Measurements from ENCODE around the gene CPLX1.

CPLX1 gene

DNA sequence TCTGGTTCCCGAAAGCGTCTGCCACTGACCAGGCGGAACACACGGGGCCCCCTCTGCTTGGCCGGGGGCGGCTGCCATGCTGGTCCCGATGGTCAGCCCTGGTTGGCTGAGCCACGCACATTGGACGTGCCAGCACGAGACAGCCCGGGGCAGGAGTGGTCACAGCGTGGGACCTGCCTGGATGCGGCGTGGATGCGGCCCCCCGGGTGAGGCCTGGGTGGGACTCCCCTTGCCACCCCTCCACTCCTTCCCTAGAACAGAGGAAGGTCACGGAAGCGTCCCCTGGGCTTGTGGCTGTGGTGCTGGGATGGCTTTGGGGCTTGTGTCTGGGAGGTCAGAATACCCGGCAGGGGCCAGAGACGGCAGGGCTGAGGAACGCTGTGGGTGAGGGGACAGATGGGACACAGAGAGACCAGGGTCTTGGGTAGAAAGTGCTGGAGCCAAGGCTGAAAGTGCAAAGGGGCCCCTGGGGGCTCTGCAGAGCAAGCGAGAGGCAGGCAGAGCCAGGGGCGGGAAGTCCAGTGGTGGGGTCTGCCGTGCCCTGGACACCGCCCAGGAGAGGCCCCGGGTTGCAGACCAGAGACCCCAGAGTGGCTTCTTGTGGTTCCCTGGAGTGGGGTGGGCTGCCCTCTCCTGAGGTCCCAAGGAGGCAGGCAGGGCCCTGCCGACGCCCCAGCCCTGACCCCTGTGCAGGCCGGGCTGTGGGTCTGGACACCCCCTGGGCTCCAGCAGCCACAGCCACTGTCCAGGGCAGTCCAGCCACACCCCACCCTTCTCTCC lies 8.6 kb upstream of the CPLX1 start:
- no peak for FAIRE-seq
- no peak for DNase-seq (ENCODE audit: insufficient read length, low spot score)

DNA sequence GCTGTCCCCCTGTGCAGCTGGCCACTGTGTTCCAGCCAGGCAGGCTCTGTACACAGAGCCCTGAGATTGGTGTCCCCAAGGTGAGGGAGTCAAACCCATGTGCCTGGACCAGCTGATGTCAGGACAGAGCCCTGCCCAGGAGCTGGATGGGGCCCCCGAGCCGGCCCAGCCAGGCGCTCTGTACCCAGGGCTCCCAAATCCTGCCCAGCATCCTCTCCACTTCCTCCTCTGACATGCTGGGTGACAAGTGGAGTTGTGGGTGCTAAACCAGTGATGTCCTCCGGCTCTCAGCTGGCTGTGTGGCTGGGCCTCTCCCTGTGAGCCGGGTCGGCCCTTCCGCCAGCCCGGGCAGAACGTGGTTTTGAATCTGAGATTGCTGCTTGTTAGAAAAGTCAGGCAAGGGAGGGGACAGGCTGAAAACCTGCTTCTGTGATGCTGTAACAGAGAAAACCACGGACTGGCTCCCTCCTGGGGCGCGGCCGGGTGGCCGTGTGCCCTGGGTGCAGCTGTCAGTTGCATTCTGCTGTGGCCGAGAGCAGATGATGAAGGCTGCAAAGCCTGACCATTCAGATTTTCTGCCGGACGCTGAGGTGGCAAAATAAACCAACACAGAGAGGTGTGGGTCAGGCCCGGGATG lies 7.9 kb upstream of the CPLX1 start:
- FAIRE-seq (no peak), DNase-seq (ENCODE audit: insufficient read length, low spot score) (no peak)

DNA sequence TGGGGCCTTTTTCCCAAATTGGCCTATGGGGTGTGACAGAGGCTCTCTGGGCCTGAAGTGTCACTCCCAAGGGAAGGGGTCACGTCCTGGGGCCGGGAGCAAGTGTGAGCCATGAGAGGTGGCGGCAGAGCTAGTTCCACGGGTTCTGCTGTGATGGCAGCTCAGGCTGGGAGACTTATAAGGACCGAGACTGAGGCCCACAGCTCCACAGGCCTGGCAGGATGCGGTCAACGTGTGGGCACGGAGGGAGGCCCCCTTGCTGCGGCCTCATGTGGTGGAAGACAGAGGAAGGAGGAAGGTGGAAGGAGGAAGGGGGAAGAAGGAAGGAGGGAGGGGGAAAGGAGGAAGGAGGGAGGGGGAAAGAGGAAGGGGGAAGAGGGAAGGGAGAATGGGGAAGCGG lies 7.2 kb upstream of the CPLX1 start:
- DNase-seq (ENCODE audit: insufficient read length, low spot score) (no peak), FAIRE-seq (no peak)

DNA sequence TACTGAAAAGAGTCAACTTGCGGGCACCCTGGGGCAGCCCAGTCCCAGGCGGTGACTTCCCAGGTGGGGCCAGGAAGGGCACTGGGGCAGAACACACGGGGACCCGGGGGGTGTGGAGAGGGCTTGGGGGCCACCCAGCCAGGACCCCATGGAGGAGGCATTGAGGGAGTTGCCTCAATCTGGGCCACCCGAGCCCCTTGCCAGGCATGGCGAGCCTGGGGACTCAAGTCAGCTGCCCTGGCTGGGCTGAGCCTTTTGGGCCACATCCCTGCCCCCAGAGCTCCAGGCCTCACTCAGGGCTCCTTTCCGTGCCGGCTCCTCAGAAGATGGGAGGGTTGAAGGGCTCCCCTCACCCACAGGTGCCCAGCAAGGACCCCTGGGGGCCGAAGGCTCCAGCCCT lies 6.6 kb upstream of the CPLX1 start:
- DNase-seq (ENCODE audit: insufficient read length, low spot score) (no peak), FAIRE-seq (no peak)

DNA sequence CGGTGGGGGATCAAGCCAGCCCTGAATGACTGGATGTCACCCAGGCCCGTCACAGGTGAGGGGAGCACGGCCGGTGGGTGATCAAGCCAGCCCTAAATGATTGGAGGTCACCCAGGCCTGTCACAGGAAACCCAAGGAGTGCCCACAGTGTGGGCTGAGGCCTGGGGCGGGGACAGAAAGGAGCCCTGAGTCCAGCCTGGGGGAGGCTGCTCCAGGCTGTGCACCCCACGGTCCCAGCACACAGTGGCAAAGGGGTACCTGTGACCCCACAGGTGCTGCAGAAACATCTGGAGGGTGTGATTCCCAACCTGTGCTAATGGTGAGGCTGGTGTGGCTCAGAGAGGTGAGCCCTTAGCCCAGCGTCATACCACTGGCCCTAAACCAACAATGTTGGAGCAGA lies 6.2 kb upstream of the CPLX1 start:
- DNase-seq (ENCODE audit: insufficient read length, low spot score) (no peak), FAIRE-seq (no peak)

DNA sequence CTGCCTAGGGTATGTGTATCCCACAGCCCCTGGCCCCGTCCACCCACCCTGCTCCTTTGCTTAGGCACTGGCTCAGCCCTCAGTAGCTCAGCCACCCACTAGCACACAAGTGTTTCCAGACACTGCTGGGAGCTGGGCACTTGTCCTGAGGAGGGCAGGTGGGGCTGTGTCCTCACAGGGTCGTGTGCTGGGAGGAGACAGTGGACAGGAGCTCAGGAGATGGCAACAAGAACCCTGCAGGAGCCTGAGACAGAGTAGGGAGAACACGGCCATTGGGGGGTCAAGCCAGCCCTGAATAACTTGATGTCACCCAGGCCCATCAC lies 5.5 kb upstream of the CPLX1 start:
- no peak for DNase-seq (ENCODE audit: insufficient read length, low spot score)
- no peak for FAIRE-seq

DNA sequence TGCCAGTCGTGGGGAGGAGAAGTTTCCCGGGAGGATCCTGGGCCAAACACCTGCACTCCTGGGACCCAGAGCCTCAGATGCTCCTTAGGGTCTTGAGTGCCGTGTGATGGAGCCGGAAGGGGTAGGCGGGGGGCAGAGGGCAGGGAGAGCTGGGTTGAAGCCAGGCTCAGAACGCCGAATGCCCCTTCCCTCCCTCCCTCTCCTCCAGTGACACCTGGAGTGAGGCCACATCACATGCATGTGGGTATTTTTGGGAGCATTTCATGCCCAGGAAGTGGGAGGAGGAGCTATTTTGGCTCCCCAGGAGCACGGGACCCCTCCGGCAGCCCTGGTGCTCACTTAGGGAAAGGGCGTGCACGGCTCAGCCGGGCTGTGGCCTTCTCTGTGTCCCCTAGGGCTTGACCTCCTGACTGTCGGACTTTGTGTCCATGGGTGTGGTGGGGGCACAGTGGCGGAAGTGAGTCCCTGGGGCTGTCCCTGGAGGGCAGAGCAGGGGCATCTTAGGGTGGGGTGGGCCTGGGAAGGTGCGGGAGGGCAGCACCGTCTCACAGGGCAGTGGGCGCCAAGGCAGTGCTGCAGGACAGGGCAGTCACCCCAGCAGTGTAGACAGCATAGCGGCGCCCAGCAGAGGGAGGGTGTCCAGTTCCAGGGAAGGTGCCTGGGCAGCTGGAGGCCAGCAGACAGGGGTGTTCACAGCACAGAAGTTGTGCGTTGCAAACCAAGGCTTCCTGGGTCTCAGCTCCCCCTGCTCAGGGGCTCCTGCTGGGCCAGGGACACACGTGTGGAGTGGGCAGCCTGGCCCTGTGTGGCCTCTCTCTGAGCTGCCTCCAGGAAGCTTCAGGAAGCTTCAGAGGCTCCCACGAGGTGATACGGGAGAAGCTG lies 4.9 kb upstream of the CPLX1 start:
- no peak for DNase-seq (ENCODE audit: insufficient read length, low spot score)
- FAIRE-seq = no peak

DNA sequence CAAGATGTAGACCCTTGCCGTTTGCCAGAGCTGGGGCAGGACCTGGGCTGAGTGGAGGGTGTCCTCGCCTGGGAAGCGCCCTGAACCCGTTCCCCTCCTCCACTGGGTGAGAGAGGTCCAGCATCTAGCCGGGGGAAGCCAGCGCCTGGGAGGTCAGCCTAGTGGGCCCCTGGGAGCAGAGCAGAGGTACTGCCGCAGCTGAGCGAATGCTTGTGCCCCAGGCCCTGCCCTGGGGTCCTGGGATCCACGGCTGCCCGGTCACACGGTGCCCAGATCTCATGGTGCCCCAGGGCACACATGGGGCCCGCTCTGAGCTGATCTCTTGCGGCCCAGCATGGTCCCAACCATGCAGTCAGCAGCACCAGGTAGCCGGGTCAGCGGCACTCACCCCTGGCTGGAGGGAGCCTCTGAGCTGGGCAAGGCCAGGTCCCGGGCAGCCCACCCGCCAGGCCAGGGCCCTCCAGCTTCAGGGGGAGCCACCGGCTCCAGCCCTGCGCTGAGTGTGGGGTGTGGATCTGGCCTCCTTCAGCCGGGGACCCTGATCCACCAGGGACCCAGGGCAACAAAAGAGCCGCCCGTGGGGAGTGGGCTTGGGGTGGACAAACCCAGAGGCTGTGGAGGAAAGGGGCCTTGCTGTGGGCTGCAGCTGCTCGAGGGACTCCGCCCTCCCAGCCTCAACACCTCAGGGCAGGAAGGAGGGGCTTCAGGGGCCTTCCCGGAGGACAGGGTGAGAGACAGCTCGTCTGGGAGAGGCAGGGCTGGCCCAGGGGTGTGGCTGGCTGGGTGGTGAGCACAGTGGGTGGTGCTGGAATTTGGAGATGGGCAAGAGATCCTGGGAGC lies 4.1 kb upstream of the CPLX1 start:
- FAIRE-seq = no peak
- no peak for DNase-seq (ENCODE audit: insufficient read length, low spot score)

DNA sequence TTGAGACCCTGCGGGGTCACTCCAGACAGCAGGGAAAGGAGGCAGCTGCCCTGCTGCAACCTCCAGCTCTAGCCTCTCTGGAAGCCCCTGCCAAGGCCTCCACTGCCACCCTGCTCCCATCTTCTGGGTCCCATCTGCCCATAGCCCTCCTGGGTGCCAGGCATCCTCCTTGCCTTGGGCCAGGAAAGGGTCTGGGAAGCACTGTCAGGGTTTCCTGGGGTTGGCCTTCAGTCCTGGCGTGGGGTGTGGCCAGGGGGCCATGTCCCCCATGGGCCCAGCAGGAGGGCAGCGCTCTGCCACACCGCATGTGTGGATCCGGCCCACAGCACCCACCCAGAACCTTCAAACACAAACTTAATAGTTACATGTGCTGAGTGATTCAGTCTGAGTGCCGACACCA lies 3.4 kb upstream of the CPLX1 start:
- DNase-seq (ENCODE audit: insufficient read length, low spot score) = no peak

DNA sequence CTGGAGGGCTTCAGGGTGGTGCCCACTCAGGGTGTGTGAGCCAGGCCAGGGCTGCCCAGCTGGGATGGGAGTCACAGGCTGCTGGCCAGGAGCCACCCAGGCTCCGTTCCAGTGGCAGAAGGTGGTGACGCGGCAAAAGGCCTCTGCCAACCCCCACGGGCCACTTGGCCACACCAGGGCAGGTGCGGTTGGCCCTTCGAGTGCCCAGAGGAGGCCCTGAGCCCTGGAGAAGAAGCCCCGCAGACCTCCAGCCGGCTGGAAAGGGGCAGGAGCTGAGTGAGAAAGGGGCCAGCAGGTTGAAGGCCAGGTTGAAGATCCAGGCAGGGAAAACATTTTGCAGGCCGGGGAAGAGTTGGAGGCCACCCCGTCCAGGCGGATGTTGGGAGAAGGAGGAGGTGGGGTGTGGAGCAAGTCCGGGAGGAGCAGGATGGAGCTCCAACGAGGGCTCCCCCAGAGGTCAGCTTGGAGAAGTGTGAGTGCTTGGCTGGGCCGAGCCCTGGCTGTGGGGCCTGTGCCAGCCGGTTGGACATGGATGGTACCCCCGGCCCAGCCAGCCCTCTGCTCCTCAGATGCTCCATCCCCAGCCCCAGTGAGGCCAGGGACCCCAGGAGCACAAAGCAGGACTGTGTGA lies 2.8 kb upstream of the CPLX1 start:
- FAIRE-seq (no peak), DNase-seq (ENCODE audit: insufficient read length, low spot score) (no peak)

More for the DNA sequence above, 3.4 kb upstream of the CPLX1 start:
- no peak for FAIRE-seq

DNA sequence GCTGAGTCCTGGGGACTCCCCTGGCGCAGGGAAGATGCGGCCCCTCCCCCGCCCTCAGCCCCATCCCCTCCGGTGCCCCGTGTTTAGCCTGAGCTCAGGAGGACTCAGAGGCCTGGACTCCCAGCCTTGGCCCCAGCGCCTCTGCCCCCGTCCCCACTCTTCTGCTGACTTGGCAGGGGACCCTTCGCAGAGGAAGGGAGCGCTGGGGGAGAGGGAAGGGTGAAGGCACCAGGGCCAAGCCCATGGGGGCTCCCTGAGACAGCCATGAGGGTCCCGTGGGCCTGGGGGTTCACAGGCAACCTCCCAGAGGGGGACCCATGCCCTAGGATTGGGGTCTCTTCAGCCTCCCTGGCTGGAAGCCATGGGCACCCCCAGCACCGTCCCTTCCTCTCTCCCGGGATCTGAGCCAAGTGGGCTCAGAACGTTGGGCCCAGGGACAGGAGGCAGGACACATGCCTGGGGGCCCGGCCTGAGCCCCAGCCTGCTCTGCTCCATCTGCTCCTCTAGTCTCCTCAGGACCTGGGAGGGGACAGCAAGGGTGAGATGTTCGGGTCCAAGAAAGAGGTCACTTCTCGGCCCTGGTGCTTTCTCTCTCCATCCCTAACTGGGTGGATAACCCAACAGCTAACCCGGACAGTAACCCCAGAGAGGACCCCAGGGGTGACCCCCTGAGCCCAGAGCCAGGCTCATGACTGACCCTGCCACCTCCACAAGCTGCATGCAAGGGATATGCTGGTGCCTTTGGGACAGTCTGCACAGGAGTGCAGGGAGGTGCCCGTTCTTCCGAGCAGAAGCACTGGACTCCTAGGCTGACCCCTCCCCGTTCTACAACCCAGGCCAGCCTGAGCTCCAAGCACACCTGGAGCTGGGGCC lies 1.5 kb upstream of the CPLX1 start:
- no peak for DNase-seq (ENCODE audit: insufficient read length, low spot score)
- no peak for FAIRE-seq

DNA sequence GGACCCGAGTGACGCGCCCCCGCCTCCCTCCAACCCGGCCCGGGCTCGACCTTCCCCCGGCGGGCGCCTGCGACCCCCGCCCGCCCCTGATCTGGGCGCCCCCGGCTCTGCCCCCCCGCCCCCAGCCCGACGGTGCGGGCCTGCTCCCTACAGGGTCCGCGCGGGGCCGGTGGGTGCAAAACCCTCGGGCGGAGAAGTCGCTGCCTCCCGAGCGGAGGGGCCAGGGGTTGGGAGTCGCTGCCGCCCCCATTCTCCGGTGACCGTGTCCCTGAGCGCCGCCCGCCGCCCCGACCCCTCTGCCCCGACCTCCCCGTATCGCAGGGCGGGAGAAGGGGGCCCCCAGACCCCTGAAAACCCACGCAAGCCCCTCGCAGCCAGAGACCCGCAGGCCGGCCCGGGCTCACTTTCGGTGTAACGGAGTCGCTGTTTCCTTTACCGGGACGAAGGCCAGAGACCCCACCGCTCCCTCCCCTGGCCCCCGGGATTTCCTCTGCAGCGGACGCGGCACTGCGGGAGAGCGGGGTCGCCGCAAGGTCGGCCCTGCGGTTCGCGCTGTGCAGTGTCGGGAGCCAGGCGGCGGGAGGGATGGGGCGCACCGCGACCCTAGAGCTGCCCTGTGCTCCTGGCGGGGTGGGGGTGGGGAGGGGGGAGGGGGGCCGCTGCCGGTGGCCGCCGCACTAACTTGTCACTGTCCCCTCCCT lies 729 bp upstream of the CPLX1 start:
- FAIRE-seq (no peak), DNase-seq (ENCODE audit: insufficient read length, low spot score) (no peak)

DNA sequence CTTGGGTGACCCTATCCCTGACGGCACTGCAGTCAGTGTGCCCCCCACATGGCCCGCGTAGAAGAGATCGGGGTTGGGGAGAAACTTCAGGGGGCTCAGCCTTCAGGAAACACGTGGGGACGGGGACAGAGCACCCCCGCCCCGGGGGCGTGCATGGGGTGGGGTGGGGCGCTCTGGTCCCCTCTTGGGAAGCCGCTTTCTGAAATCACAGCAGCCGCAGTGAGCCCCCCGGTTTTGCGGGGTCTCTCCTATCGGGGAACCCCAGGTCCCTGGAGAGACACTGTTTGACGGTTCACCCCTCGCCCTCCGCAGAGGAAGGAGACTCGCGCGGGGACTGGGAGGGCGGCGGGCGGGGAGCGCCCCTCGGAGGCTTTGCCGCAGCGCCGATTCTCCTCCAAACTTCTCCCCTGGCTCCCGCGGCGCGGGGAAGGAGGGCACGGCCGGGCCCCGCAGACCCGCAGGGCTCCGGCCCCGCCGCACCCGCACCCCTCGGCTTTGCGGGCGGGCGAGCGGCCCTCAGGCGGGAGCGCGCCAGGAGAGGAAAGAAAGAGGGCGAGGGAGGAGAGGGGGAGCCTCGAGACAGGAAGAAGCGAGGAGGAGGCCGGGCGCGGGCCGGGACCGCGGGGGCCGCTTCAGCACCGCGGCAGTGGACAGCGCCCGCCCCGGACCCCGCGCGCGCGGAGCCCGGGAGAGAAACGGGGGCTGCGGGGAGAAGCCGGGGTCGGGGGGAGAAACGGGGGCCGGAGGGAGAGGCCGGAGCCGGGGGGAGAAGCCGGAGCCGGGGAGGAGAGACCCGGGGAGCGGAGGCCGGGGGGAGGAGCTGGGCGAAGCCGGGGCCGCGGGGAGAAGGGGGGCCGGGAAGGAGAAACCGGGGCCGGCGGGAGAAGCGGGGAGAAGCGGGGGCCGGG lies 612 bp downstream of the CPLX1 start:
- FAIRE-seq (no peak), DNase-seq (ENCODE audit: insufficient read length, low spot score) (peak; percentile 67)

DNA sequence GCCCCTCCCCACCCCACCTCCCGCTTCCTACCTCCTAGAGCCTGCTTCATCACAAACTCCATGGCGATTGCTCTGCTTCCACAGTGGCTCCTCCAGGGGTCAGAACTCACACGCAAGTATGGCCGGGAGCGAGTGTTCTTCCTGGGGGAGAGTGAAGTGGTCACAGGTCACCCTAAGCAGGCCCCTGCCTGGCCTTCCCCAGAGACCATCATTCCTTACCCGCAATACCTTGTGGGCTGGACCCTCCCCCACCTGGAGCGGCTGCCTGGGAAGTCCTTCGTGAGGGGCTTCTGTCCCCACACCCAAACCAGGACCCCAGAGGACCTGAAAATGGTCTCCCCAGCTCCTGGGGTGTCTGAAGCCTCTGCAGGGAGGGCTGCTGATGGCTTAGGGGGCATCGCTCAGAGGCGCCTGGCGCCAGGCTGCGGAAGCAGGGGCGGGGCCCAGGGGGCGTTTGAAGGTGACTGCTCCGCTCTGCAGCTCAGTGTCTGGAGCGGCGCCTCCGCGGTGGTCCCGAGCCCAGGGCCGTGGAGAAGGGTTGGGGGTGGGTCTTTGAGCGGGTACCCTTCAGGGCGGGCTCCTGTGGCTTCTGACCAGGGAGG lies 1.4 kb downstream of the CPLX1 start:
- DNase-seq (ENCODE audit: insufficient read length, low spot score) = no peak
- no peak for FAIRE-seq

DNA sequence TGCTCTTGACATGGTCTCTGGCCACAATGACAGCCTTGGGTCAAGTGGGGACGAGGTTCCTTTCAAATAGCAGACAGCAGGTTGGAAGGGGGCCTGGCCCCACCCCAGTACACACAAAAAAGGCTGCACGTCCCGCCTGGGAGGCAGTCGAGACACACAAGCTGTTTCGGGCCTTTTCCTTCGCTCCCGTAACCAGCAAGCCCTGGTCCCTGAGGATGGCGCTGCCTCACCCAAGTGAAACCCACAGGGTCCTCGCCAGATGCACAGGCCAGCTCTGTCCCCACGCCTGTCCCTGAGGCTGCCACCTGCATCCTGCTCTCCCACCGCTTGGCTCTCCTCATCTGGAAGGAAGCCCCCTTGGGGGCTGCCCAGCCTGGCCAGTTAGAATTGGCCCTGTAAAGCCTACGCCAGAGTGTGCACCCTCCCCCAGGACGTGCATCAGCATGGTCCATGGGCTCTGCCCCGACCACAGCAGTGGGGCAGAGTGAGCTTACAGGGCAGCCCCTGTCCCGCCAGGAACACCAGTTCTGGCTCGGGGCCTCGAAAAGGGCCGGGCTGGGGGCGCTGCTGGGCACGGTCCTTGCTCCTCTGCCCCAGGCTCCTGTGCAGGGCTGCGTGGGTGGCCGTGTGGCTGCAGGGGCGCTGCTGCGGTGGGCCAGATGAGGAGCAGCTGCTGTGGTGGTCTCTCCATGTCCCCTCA lies 2.0 kb downstream of the CPLX1 start:
- no peak for FAIRE-seq
- no peak for DNase-seq (ENCODE audit: insufficient read length, low spot score)

DNA sequence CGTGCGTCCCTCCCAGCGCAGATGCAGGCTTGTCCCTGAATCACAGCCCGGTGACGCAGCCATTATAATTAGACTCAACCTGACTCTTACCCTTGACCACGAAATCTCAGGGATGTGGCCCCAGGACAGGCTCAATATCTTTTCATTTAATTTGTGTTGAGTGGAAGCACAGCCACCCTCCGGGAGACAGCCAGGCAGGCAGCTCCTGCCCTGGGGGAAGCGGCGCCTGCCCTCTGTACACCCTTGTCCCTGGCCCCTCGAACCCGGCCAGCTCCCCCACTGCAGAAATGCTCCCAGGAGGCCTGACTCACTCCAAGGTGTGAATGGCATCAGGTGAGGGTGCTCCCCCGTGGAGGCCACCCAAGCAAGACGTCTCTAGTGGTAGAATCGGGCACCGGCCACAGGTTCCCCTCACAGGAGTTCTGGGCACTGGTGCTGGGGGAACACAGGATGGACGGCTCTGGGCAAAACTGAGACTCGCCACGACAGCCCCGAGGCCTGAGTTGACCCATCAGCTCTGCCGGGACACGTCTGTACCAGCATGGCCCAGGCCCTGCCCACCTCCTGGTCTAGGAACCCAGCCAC lies 2.7 kb downstream of the CPLX1 start:
- FAIRE-seq = no peak

More for the DNA sequence above, 2.7 kb downstream of the CPLX1 start:
- no peak for DNase-seq (ENCODE audit: insufficient read length, low spot score)
